Esophagus squamous epithelium (tissue), 5 donors: ENCODE data around the gene BAIAP3. TPM values are rescaled to one million over a fixed set of nuclear protein-coding genes. Genes with fewer than 3 reads are reported as not detected.

ENCODE experiments used
- DNase-seq: peaks from one replicate; lab custom pipeline; 2025; lab: John Stamatoyannopoulos, UW
- H3K27ac ChIP-seq, 4 donors: fragments of 200-600 bp; sonication (generic); one replicate each; pipeline ENCODE4 v1.5.1; 2016 to 2019; ENCODE audit warnings: mild to moderate bottlenecking in 1 of 4
- H3K27me3 ChIP-seq, 4 donors: fragments of 200-600 bp; sonication (generic); 1 replicate in 3 of 4; 2 replicates in 1 of 4; pipeline versions ENCODE4 v1.5.1 to v1.6.0; 2017 to 2021; ENCODE audit warnings: antibody characterized with exemption in 1 of 4
- H3K36me3 ChIP-seq, 3 donors: fragments of 200-600 bp; sonication (generic); one replicate each; pipeline ENCODE4 v1.5.1; 2016 to 2019
- H3K4me1 ChIP-seq, 3 donors: fragments of 200-600 bp; sonication (generic); one replicate each; pipeline ENCODE4 v1.5.1; 2017 to 2019
- H3K4me3 ChIP-seq, 4 donors: fragments of 200-600 bp; sonication (generic); 1 replicate in 3 of 4; 2 replicates in 1 of 4; pipeline ENCODE4 v1.5.1; 2016 to 2019; ENCODE audit warnings: mild to moderate bottlenecking in 2 of 4, moderate library complexity in 1 of 4
- H3K9me3 ChIP-seq, 3 donors: fragments of 200-600 bp; sonication (generic); one replicate each; pipeline ENCODE4 v1.5.1; 2016 to 2019
- POLR2A ChIP-seq, 4 donors: fragments of 450-650 bp; IDR thresholded peaks; one replicate each; pipeline ENCODE4 v1.6.1; 2017; ENCODE audit warnings: antibody characterized with exemption in 4 of 4, mild to moderate bottlenecking in 4 of 4, moderate library complexity in 3 of 4
- WGBS, 2 donors: methylation state at CpG; one replicate each; pipeline ENCODE4 v1.1.5; 2018; 5-methylcytosine and 5-hydroxymethylcytosine counted together
- intact Hi-C: fragments of 100-400 bp; cut with DNase I; formaldehyde crosslinking; loops from one replicate; pipeline ENCODE4 v1.15.0; 2022
- total RNA-seq, 4 donors: library from RNA; depleted of rRNA; stranded (reverse); fragments of >200 nt; gene quantifications; one replicate each; pipeline ENCODE4 v1.1.0, GENCODE V29; 2016
- TF ChIP-seq, protein P1 (sequence below), 6 experiments: fragments of 450-650 bp in 4 of 6; fragments of 200-600 bp in 2 of 6; sonication (generic) in 2 of 6; IDR thresholded peaks; one replicate each; pipeline ENCODE4 v1.5.1; 2016 to 2019; ENCODE audit warnings: antibody characterized with exemption in 6 of 6, mild to moderate bottlenecking in 4 of 6, moderate library complexity in 4 of 6
- donor health status: DM: yes; HTN: yes; CAD: no.

BAIAP3 gene
- total RNA-seq, 4 donors from 2014 or later: 0.68 to 2.7 (median 1.00) TPM

DNA sequence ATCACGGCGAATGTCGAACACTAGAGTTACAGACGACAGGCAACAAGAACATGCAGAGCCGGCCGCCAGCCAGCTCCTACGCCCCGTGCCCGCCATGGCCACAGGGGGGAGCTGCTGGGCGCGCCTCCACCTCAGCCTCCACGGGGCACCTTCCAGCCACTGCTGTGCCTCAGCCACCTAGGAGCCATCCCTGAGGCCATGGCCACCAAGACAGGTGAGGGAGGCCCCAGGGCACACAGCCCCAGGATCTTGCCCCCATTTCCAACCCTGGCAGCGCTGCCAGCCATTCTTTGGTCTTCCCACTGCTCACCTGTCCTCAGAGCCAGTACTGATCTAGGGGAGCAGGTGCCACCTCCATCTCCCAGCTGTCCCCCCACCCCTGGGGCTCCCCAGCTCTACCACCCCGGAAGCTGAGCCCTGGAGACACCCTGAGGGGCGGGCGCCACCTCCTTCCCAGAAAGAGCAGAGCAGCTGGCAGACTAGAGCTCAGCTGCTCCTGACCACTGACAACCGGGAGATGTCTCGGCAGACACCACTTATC lies 30.1 kb downstream of the BAIAP3 start:
- intact Hi-C loops: no loop called here
- TF ChIP-seq POLR2A (IDR thresholded peaks at IDR 0.05): no peak
- TF ChIP-seq, protein P1, sequence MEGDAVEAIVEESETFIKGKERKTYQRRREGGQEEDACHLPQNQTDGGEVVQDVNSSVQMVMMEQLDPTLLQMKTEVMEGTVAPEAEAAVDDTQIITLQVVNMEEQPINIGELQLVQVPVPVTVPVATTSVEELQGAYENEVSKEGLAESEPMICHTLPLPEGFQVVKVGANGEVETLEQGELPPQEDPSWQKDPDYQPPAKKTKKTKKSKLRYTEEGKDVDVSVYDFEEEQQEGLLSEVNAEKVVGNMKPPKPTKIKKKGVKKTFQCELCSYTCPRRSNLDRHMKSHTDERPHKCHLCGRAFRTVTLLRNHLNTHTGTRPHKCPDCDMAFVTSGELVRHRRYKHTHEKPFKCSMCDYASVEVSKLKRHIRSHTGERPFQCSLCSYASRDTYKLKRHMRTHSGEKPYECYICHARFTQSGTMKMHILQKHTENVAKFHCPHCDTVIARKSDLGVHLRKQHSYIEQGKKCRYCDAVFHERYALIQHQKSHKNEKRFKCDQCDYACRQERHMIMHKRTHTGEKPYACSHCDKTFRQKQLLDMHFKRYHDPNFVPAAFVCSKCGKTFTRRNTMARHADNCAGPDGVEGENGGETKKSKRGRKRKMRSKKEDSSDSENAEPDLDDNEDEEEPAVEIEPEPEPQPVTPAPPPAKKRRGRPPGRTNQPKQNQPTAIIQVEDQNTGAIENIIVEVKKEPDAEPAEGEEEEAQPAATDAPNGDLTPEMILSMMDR (IDR thresholded peaks at IDR 0.05): peak; percentile 66 to 86 (median 71)
- H3K27ac ChIP-seq: no peak overlapping the region
- H3K36me3 ChIP-seq: peaks cover 16 to 97% (median 33%) of the 10 kb centered on the region in 3 donors
- no peaks in the 10 kb centered on the region for H3K4me1 ChIP-seq
- DNase-seq: no peak
- H3K9me3 ChIP-seq: no peaks in the 10 kb centered on the region
- 24 to 42% methylated on average over 9 to 11 of the region's 18 CpGs for WGBS, 2 donors
- no peak overlapping the region for H3K4me3 ChIP-seq
- no peaks in the 10 kb centered on the region for H3K27me3 ChIP-seq

DNA sequence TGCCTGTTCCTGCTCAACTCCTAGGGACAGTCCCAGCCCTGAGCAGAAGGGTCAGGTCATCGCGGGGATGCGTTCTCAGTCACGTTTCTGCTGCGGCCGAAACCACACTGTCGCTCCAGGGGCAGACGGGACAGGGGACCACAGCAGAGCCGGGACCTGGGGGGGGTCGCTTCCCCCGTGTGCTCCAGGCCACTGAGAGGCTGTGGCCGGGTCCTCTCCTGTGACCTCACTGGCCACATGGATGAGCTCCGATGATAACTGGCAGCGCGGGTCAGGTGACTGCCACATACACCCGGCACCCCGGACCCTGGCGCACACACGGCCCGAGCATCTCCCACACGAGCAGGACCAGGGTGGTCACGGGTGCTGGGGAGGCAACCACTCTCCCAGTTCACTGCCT lies 31.1 kb downstream of the BAIAP3 start:
- no peak for DNase-seq
- intact Hi-C loops: no loop called here

DNA sequence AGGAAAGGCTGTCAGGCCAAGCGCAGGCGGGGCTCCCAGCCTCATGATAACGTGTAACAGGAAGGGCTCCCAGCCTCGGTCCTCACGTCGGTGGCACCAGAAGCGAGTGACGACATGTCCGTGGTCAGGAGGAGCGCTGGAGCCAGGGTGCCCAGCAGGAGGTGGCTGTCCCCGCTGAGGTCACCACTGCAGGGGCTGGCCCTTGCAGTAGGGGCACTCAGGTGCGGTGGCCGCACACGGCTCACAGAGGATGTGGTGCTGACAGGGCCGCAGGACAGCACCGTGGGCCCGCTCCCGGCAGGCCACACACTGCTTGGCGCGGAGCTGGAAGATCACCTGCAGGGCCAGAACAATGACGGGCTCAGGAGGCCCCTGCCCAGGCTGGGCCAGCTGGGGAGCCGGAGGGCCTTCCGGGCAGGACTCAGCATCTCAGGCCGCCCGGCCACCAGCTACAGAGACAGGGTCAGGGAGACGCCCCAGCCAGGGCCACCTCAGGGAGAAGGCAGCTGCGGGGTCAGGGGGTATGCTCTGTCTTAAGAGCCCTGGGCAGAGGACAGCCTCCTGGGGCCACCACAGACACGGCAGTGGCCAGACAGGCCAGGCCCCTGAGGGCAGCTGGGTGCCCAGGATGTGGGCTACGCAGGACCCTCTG lies 32.7 kb downstream of the BAIAP3 start:
- H3K27me3 ChIP-seq: no peaks in the 10 kb centered on the region
- TF ChIP-seq POLR2A (IDR thresholded peaks at IDR 0.05): no peak
- TF ChIP-seq, protein P1 (IDR thresholded peaks at IDR 0.05): no peak
- H3K9me3 ChIP-seq: no peaks in the 10 kb centered on the region
- no peak overlapping the region for H3K4me3 ChIP-seq
- WGBS, 2 donors: 67 to 72% methylated on average over 8 to 12 of the region's 29 CpGs
- H3K27ac ChIP-seq: no peak overlapping the region
- no peaks in the 10 kb centered on the region for H3K4me1 ChIP-seq
- intact Hi-C loops: no loop called here
- DNase-seq: no peak
- peaks cover 22 to 95% (median 39%) of the 10 kb centered on the region in 3 donors for H3K36me3 ChIP-seq

More for the DNA sequence above, 31.1 kb downstream of the BAIAP3 start:
- H3K9me3 ChIP-seq: no peaks in the 10 kb centered on the region
- TF ChIP-seq, protein P1 (IDR thresholded peaks at IDR 0.05): no peak
- no peak for TF ChIP-seq POLR2A (IDR thresholded peaks at IDR 0.05)
- H3K4me3 ChIP-seq: no peak overlapping the region
- no peaks in the 10 kb centered on the region for H3K4me1 ChIP-seq
- peaks cover 16 to 95% (median 33%) of the 10 kb centered on the region in 3 donors for H3K36me3 ChIP-seq
- 78% methylated on average over 11 of the region's 22 CpGs; no CpG with 5 or more reads in 1 of the 2 donors for WGBS, 2 donors
- H3K27ac ChIP-seq: no peak overlapping the region
- H3K27me3 ChIP-seq: no peaks in the 10 kb centered on the region

DNA sequence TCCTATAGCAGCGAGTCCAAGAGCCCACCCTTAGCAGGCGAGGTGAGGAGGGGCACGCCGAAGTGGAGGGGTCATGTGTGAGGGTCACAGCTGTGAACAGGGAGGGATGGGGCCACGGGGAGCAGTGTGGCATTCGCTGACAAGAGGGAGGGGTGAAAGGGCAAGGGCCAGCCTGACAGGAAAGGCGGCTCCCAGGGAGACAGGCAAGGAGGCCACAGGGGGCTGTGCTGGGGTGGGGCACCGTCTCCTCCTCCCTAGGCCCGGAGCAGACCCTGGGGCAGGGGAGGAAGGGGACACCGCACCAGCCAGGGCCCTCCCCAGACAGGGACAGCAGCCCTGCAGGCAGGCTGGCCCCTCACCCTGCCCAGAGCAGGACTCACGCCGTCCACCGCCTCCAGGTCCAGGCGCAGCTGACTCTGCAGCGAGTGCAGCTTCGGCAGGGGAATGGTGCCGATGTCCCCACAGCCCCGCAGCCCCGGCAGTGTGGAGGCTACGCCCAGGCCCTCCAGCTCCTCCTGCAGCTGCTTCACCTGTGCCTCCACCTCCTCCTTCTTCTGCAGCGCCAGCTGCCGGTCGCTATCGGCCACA lies 33.4 kb downstream of the BAIAP3 start:
- no peak for TF ChIP-seq POLR2A (IDR thresholded peaks at IDR 0.05)
- TF ChIP-seq, protein P1 (IDR thresholded peaks at IDR 0.05): no peak
- no peak for DNase-seq
- Histone ChIP-seq H3K4me1 (no peaks in the 10 kb centered on the region), H3K9me3 (no peaks in the 10 kb centered on the region), H3K27me3 (no peaks in the 10 kb centered on the region), H3K4me3 (no peak overlapping the region), H3K36me3 (peaks cover 18 to 95% (median 38%) of the 10 kb centered on the region in 3 donors), H3K27ac (no peak overlapping the region)
- intact Hi-C loops: no loop called here
- 82 to 95% methylated on average over 7 to 16 of the region's 24 CpGs for WGBS, 2 donors
